Effector CD4-positive, alpha-beta T cell (primary cell): ENCODE data around the gene USP3.
"Not testable (repeated sequence)": the region's sequence is repeated elsewhere in the genome, so short reads cannot be mapped to it uniquely, and the experiment has no call there.

Experiments used
- DNase-seq: peaks from one replicate; pipeline ENCODE4 v3.0.0-alpha.2; 2020

The USP3 gene

DNA sequence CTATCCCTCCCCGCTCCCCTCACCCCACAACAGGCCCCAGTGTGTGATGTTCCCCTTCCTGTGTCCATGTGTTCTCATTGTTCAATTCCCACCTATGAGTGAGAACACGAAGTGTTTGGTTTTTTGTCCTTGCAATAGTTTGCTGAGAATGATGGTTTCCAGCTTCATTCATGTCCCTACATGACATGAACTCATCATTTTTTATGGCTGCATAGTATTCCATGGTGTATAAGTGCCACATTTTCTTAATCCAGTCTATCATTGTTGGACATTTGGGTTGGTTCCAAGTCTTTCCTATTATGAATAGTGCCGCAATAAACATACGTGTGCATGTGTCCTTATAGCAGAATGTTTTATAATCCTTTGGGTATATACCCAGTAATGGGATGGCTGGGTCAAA, 112.8 kb downstream of the USP3 start:
- not testable (repeated sequence) for DNase-seq

DNA sequence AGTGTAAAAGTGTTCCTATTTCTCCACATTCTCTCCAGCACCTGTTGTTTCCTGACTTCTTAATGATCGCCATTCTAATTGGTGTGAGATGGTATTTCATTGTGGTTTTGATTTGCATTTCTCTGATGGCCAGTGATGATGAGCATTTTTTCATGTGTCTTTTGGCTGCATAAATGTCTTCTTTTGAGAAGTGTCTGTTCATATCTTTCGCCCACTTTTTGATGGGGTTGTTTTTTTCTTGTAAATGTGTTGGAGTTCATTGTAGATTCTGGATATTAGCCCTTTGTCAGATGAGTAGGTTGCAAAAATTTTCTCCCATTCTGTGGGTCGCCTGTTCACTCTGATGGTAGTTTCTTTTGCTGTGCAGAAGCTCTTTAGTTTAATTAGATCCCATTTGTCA, 113.2 kb downstream of the USP3 start:
- not testable (repeated sequence) for DNase-seq

DNA sequence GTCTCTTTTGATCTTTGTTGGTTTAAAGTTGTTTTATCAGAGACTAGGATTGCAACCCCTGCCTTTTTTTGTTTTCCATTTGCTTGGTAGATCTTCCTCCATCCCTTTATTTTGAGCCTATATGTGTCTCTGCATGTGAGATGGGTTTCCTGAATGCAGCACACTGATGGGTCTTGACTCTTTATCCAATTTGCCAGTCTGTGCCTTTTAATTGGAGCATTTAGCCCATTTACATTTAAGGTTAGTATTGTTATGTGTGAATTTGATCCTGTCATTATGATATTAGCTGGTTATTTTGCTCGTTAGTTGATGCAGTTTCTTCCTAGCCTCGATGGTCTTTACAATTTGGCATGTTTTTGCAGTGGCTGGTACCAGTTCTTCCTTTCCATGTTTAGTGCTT, 116.4 kb downstream of the USP3 start:
- not testable (repeated sequence) for DNase-seq

DNA sequence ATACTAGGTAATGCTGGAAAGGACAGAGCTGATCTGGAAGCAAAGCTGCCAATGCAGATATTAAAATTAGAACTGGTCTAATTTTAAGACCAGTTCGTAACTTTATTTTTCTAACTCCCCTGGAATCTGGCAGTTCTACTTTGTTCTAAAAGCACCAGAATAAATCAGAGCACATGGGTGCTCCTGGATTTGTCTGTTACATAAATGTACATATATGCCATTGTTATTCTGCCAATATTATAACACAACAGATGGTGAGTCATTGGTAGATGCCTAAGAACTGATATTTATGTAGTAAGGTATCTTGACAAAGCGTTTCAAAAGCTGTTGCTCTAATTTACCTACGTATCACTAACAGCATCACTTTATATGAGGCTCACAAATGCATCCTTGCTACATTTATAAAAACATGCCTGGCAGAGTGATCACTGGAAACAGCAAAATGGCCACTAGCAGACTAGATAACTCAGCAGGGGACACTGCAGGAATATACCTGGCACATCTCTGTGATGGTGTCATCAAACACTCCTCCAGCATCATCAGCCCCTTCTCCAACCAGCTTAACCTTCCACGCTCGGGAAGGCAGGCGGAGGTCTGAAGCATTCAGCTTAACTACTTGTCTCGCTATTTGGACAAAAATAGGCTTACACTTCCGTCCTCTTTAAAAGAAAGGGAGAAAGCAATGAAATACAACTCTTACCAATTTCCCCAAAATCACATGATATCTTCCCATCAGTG, 119.0 kb downstream of the USP3 start:
- DNase-seq = no peak

DNA sequence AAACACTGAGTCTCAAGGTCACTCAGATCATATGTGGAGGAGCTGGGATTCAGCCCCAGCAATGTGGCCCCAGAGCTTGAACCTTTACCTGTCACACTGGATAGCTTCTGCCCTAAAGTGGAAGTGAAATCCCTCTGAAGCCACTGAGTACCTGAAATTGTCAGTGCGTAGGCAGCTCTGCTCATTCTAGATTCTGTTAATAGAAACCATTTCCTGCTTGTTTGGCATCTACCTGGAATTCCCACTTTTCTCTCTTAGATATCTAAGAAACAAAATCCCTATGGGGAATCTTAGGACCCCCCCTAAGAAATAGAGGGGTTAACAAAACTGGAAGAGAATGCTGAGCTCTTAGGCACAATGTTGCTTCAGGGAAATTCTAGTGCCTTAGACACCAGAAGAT, 122.6 kb downstream of the USP3 start:
- no peak for DNase-seq

DNA sequence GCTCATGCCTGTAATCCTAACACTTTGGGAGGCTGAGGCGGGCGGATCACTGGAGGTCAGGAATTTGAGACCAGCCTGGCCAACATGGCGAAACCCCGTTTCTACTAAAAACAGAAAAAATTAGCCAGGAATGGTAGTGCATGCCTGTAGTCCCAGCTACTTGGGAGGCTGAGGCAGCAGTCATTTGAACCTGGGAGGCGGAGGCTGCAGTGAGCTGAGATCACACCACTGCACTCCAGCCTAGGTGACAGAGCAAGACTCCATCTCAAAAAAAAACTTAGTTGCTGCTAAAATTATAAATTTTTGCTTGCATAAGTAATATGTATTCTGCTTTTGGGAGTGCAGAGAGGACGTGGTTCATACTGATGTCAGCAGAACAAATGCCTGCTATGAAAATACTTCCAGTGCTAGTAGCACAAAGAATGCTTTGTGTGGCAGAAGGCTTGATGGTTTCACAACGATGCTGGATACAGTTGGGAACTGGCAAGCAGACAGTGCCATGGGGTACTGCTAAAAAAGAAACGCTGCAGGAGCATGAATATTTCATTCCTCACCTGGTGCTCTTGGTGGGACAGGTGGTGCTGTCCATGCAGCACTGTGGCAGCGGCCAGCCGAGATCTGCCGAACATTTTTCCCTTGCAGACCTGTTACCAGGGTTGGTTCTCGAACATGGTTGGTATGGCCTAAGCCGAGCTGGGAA, 123.9 kb downstream of the USP3 start:
- no peak for DNase-seq

DNA sequence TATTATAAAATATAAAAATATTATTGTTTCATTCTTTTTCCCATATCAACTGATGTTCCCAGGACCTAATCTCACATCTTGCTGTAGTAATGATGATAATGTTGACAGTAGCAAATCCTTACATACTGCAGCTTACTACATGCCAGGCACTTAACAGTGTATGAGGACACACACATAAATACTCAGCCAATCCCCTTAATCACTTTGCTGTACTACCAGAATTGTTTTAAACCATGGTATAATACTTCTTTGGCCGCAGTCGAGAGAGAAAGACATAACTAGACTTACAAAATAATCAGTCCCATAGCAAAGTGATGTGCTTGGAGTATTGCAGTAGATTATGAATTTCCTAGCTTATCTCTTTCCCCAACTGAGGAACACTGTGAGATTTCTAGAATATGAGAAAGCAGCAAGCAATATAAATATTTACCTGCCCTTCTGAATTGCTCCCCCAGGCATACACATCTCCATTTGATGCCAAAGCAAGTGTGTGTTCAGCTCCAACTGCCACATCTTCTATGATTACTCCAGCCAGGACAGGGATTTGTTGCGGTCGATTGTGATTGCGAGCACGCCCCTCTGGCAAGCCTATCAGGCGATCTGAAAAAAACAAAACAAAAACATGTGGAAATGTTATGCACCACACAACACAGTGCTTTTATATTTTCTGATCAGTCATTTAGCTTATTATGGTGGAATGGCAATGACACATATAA, 125.8 kb downstream of the USP3 start:
- DNase-seq = no peak

DNA sequence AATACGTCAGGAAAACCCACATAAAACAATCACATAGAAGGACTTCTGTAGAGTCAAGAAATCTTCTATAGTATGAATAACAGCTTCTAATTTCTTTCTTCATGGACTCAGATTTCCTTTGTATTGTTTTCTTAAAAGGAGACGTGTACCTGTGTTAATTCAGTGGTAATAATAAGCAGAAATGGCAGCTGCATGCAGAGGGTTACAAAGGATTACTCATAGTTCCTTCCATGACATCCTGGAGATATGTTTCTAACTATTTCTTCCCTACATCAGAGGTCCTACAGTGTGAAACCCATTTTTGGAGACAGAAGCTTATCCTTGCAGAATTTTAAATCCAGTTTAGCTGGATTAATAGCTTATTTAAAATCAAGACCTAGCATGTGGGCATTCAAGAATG, 128.9 kb downstream of the USP3 start:
- DNase-seq = no peak

DNA sequence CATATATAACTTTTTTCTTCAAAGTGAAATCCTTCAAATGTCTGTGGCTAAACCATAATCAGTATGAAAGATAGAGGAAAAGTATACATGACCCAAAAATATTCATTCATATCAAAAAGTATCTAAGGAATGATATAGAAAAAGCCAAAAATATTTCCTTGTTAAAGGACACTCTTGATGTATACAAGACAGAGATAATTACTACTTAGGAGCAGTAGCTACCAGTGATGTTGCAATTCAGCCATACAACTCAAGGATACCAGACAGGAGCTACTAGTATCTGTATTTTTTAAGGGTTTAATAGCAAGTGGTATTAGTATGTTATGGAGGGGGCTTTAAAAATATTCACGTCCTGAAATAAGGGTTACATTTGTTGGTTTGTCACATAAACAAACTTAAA, 129.8 kb downstream of the USP3 start:
- DNase-seq = no peak

DNA sequence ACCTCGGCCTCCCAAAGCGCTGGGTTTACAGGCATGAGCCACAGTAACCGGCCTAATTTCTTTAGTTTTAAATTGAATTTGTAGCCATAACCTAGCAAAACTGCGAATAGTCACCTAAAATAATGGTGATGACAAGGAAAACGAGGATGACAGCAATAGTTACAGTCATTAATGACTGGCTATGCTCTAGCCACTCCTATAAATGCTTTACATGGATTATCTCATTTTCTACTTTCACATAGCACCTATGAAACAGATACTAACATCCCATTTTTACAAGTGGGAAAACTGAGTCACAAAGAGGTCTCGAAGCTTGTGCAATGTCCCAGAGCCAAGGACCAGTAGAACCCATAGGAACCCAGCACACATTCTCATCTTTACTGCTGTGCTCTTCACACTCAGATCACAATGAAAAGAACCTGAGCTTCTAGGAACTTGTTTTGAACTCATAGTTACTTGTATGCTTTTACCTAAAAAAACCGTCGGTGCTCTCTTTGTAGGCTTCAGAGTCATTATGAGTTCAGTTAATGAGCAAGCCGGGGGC, 132.2 kb downstream of the USP3 start:
- DNase-seq = no peak

DNA sequence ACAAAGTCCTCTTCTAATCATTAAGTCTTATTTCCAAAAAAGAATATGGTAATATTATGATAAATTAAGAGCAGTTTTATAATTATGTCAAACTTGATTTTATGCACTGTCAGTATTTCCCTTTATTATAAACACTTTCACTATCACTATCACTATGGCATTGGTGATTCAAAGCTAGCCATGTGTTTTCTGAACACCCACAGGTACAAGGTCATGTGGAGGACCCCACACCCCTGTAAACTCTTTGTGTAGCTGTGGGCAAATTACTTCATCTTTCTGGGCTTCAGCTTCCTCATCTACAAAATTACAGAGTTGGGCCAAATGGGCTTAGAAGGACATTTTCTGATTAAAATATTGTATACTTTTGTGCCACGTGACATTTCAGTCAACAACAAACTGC, 134.4 kb downstream of the USP3 start:
- no peak for DNase-seq

DNA sequence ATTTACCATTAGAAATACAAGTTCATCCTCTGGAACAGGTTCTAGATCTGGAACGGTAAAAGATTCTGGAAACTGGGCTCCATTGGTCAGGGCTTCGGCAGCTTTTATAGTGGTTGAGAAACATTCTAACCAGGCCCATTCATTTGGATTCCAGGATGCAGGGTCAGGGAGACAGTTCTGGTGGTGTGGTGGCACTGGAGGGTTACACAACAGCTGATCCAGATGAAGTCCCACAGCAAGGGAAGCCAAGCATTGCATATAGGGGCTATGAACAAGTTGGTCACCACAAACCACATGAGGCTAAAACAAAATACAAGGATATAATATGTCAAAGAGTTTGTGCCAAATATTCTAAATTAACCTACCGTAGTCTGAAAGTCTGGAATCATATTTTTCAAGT, 135.8 kb downstream of the USP3 start:
- DNase-seq = no peak
